Hepatocyte (in vitro differentiated cells): ENCODE measurements around the gene REXO5. TPM values are rescaled to one million over a fixed set of nuclear protein-coding genes. Genes with fewer than 3 reads are reported as not detected.

ENCODE experiments used
- DNase-seq: peaks from one replicate; pipeline ENCODE4 v3.0.0-alpha.2; 2016; ENCODE audit warnings: low spot score
- H2AFZ ChIP-seq: fragments of 200-600 bp; sonication (generic); 2 replicates; pipeline ENCODE4 v1.6.0; 2016; ENCODE audit warnings: antibody characterized with exemption, mild to moderate bottlenecking
- H3K27ac ChIP-seq: fragments of 200-600 bp; sonication (generic); 2 replicates; pipeline ENCODE4 v1.5.1; 2016; ENCODE audit warnings: mild to moderate bottlenecking
- H3K27me3 ChIP-seq: fragments of 200-600 bp; sonication (generic); 2 replicates; pipeline ENCODE4 v1.6.1; 2016
- H3K36me3 ChIP-seq: fragments of 200-600 bp; sonication (generic); replicated peaks from 2 replicates; pipeline ENCODE4 v1.5.1; 2016; ENCODE audit warnings: low read depth; ENCODE audit not compliant: insufficient read depth
- H3K4me1 ChIP-seq: fragments of 200-600 bp; sonication (generic); 2 replicates; pipeline ENCODE4 v1.5.1; 2016; ENCODE audit warnings: mild to moderate bottlenecking, moderate library complexity; ENCODE audit not compliant: insufficient read depth
- H3K4me2 ChIP-seq: fragments of 200-600 bp; sonication (generic); 2 replicates; pipeline ENCODE4 v1.6.0; 2016
- H3K4me3 ChIP-seq: fragments of 200-600 bp; sonication (generic); 2 replicates; pipeline ENCODE4 v1.5.1; 2016; ENCODE audit warnings: mild to moderate bottlenecking
- H3K79me2 ChIP-seq: fragments of 200-600 bp; sonication (generic); 2 replicates; pipeline ENCODE4 v1.6.0; 2017; ENCODE audit warnings: mild to moderate bottlenecking
- H3K9me2 ChIP-seq: fragments of 200-600 bp; sonication (generic); replicated peaks from 2 replicates; pipeline ENCODE4 v1.6.0; 2017; ENCODE audit warnings: mild to moderate bottlenecking; ENCODE audit not compliant: insufficient read depth
- H3K9me3 ChIP-seq: fragments of 200-600 bp; sonication (generic); 2 replicates; pipeline ENCODE4 v1.5.1; 2016; ENCODE audit warnings: low read depth, mild to moderate bottlenecking
- H4K20me1 ChIP-seq: fragments of 200-600 bp; sonication (generic); 2 replicates; pipeline ENCODE4 v1.6.0; 2016; ENCODE audit warnings: mild to moderate bottlenecking; ENCODE audit not compliant: insufficient read depth, poor library complexity, severe bottlenecking
- EZH2 ChIP-seq: fragments of 200-600 bp; sonication (generic); IDR thresholded peaks from 2 replicates; pipeline ENCODE4 v1.6.1; 2016; ENCODE audit warnings: antibody characterized with exemption, mild to moderate bottlenecking, borderline replicate concordance
- EZH2phosphoT487 ChIP-seq: fragments of 200-600 bp; sonication (generic); IDR thresholded peaks from one replicate; pipeline ENCODE4 v1.6.1; 2018; ENCODE audit warnings: antibody characterized with exemption, mild to moderate bottlenecking, low read depth, moderate library complexity; ENCODE audit not compliant: unreplicated experiment, severe bottlenecking
- WGBS: methylation state at CpG from one replicate; pipeline ENCODE4 v1.1.6; 2016; ENCODE audit warnings: low lambda C conversion rate; ENCODE audit errors: missing lambda C conversion rate; 5-methylcytosine and 5-hydroxymethylcytosine counted together
- polyA plus RNA-seq: library from polyadenylated mRNA; unstranded; fragments of >200 nt; fragmentation: Nextera tagmentation; extraction: Ambion mirVana; gene quantifications from 2 replicates; pipeline ENCODE4 v1.2.1, GENCODE V29; 2016
- total RNA-seq: library from RNA; depleted of rRNA; stranded (reverse); fragments of >200 nt; gene quantifications from 2 replicates; pipeline ENCODE4 v1.2.3, GENCODE V29; 2014
- TF ChIP-seq, protein P1 (sequence below): fragments of 200-600 bp; sonication (generic); IDR thresholded peaks from 2 replicates; pipeline ENCODE4 v1.5.1; 2016; ENCODE audit warnings: antibody characterized with exemption, mild to moderate bottlenecking; ENCODE audit not compliant: poor library complexity

REXO5 gene
- total and polyA plus RNA-seq, 2 experiments from 2014 or later = 3.5 to 3.6 TPM

DNA sequence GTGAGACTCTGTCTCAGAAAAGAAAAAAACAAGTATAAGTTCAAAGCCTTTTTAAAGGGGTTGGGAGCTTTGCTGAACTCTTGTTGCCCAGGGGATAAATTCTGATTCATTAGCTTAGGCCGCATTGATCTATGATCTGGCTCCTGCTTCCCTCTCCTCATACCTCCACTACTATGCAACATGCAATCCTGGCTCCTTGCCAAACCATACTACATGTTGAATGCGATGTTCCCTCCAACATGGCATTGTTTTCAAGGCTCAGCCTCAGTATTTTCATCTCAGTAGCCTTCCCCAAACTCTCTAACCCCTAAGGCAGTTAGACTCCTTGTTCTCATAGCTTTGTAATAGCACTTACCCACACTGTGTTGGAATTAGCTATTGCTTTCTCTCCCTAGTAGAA, 6.2 kb downstream of the REXO5 start:
- Histone ChIP-seq H3K4me2 (no peak overlapping the region), H3K4me1 (no peaks in the 10 kb centered on the region), H3K9me3 (no peaks in the 10 kb centered on the region), H3K79me2 (no peaks in the 10 kb centered on the region), H3K27me3 (no peaks in the 10 kb centered on the region), H2AFZ (no peak overlapping the region), H3K27ac (no peak overlapping the region), H4K20me1 (no peaks in the 10 kb centered on the region), H3K9me2 (no peaks in the 10 kb centered on the region), H3K4me3 (no peak overlapping the region), H3K36me3 (no peaks in the 10 kb centered on the region)
- no peak for TF ChIP-seq EZH2phosphoT487
- TF ChIP-seq EZH2 = no peak
- TF ChIP-seq, protein P1, sequence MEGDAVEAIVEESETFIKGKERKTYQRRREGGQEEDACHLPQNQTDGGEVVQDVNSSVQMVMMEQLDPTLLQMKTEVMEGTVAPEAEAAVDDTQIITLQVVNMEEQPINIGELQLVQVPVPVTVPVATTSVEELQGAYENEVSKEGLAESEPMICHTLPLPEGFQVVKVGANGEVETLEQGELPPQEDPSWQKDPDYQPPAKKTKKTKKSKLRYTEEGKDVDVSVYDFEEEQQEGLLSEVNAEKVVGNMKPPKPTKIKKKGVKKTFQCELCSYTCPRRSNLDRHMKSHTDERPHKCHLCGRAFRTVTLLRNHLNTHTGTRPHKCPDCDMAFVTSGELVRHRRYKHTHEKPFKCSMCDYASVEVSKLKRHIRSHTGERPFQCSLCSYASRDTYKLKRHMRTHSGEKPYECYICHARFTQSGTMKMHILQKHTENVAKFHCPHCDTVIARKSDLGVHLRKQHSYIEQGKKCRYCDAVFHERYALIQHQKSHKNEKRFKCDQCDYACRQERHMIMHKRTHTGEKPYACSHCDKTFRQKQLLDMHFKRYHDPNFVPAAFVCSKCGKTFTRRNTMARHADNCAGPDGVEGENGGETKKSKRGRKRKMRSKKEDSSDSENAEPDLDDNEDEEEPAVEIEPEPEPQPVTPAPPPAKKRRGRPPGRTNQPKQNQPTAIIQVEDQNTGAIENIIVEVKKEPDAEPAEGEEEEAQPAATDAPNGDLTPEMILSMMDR = no peak
- no peak for DNase-seq
- 84% methylated on average over 2 of the region's 2 CpGs for WGBS

DNA sequence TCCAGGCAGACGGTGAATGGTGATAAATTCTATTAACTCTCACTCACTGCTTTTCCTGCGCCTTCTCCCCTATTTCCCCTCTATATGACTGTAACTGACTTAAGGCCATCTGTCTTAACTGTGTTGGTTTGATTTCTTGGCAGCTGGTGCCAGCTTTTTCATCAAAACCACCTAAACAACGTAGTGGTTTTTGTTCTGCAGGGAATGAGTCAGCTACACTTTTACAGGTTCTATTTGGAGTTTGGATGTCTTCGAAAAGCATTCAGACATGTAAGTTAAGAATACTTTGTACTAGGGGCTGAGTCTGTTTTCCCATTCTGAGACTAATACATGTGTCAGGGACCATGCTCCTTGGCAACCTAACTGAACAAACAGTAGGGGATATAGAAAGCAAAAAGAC, 8.5 kb downstream of the REXO5 start:
- no peaks in the 10 kb centered on the region for H3K36me3 ChIP-seq
- H3K9me2 ChIP-seq = no peaks in the 10 kb centered on the region
- H3K4me1 ChIP-seq = no peaks in the 10 kb centered on the region
- no peaks in the 10 kb centered on the region for H3K79me2 ChIP-seq
- no peak overlapping the region for H3K4me2 ChIP-seq
- 84% methylated on average over 4 of the region's 4 CpGs for WGBS
- no peaks in the 10 kb centered on the region for H3K9me3 ChIP-seq
- no peak overlapping the region for H2AFZ ChIP-seq
- H4K20me1 ChIP-seq = no peaks in the 10 kb centered on the region
- no peaks in the 10 kb centered on the region for H3K27me3 ChIP-seq
- H3K4me3 ChIP-seq = no peak overlapping the region
- no peak overlapping the region for H3K27ac ChIP-seq
- no peak for TF ChIP-seq EZH2phosphoT487
- TF ChIP-seq EZH2 = no peak
- TF ChIP-seq, protein P1 = no peak
- no peak for DNase-seq

DNA sequence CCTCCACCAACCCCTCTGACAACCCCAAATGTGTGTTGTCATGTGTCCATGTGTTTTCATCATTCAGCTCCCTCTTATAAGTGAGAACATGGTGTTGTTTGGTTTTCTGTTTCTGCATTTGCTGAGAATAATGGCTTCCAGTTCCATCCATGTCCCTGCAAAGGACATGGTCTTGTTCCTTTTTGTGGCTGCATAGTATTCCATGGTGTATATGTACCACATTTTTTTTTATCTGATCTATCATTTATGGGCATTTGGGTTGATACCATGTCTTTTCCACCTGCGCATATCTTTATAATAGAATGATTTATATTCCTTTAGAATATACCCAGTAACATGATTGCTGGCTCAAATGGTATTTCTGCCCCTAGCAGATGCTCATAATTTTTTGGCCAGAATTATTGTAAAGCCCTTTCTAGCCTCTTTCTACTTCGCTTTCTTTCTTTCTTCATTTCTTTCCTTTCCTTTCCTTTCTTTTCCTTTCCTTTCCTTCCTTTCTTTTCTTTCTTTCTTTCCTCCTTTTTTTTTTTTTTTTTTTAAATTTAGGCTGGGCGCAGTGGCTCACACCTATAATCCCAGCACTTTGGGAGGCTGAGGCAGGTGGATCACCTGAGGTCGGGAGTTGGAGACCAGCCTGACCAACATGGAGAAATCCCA, 12.7 kb downstream of the REXO5 start:
- 89% methylated on average over 4 of the region's 4 CpGs for WGBS

More for the DNA sequence above, 12.7 kb downstream of the REXO5 start:
- H3K27me3 ChIP-seq = no peaks in the 10 kb centered on the region
- no peak overlapping the region for H3K27ac ChIP-seq
- no peak for DNase-seq
- H4K20me1 ChIP-seq = no peaks in the 10 kb centered on the region
- no peaks in the 10 kb centered on the region for H3K79me2 ChIP-seq
- H3K4me3 ChIP-seq = no peak overlapping the region
- H3K9me2 ChIP-seq = no peaks in the 10 kb centered on the region
- H3K9me3 ChIP-seq = no peaks in the 10 kb centered on the region
- TF ChIP-seq EZH2 (no peak), EZH2phosphoT487 (no peak)
- TF ChIP-seq, protein P1 = no peak
- no peak overlapping the region for H3K4me2 ChIP-seq
- no peak overlapping the region for H2AFZ ChIP-seq
- no peaks in the 10 kb centered on the region for H3K36me3 ChIP-seq
- no peaks in the 10 kb centered on the region for H3K4me1 ChIP-seq
